Suppressor macrophage treated with lipopolysaccharide for 1 hour (primary cell): ENCODE data around the gene UROC1.
"Not testable (repeated sequence)": the region's sequence is repeated elsewhere in the genome, so short reads cannot be mapped to it uniquely, and the experiment has no call there.

Source experiments
- DNase-seq, 3 donors: peaks; one replicate each; pipeline ENCODE4 v3.0.0-alpha.2; 2020 to 2022

UROC1 gene

GRCh38 chr3:126546549-126547239 lies 29.1 kb upstream of the UROC1 start:
- DNase-seq: no peak

DNA sequence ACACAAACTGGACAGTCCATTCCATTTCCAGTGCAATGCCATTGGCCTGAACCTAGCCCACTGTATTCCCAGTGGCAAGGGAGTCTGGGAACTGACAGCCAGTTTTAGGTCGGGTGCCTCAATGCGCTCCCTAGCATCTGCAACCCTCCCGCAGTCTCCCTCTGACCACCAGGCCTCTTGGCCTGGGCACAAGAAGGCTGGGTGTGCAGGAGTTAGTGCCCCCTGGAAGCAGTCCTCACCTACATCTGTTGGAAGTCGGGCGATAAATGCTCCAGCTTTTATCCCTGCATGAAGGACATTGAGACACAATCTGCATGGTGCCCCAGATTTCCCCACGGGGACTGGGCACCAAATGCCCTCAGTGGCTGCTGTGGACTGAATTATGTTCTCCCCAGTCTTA lies 28.4 kb upstream of the UROC1 start:
- DNase-seq: no peak

GRCh38 chr3:126545544-126545943 lies 28.0 kb upstream of the UROC1 start:
- DNase-seq: no peak

DNA sequence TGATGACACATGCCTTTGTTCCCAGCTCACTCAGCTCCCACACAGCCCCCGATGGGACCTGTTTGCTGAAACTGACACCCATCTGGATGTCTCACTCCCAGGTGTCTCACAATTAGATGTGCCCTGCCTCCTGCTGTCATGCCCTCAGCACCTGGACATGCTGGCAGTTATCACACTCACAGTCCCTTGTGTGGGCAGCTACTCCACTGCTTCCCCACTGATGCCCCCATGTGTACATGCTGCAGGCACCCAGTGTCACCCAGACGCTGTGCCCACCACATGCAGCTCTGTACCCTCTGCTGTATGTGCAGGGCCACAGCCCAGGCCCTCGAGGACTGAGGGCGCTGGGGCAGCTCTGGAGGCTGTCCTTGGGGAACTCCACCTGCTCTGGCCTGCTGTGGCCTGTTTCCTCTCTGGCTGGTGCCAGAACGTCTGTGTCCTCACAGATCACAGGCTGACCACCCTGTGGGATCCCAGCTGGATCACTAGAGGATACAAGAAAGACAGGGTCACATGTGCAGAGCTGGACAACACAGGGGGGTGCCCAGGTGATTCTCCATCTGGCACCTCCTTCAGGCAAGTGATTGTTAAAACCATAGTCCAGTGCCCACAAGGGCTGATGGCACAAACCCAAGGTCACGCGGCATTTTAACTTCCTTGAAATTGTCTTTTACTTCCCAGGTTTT lies 27.2 kb upstream of the UROC1 start:
- no peak for DNase-seq

GRCh38 chr3:126543457-126544061 lies 26.0 kb upstream of the UROC1 start:
- no peak for DNase-seq

GRCh38 chr3:126542340-126543241 lies 25.0 kb upstream of the UROC1 start:
- no peak for DNase-seq

DNA sequence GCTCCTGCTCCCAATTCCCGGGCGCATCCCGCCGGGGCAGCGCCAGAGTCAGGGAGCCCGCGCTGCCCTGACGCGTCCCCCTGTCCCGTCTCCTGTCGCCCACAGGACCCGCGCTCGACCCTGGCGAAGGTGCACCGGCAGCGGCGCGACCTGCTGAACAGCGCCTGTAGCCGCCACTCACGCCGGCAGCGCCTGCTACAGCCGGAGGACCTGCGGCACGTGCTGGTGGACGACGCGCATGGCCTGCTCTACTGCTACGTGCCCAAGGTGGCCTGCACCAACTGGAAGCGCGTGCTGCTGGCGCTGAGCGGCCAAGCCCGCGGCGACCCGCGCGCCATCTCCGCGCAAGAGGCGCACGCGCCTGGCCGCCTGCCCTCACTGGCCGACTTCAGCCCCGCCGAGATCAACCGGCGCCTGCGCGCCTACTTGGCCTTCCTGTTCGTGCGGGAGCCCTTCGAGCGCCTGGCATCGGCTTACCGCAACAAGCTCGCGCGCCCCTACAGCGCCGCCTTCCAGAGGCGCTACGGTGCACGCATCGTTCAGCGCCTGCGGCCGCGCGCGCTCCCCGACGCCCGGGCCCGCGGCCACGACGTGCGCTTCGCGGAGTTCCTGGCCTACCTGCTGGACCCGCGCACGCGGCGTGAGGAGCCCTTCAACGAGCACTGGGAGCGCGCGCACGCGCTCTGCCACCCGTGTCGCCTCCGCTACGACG lies 24.2 kb upstream of the UROC1 start:
- no peak for DNase-seq

DNA sequence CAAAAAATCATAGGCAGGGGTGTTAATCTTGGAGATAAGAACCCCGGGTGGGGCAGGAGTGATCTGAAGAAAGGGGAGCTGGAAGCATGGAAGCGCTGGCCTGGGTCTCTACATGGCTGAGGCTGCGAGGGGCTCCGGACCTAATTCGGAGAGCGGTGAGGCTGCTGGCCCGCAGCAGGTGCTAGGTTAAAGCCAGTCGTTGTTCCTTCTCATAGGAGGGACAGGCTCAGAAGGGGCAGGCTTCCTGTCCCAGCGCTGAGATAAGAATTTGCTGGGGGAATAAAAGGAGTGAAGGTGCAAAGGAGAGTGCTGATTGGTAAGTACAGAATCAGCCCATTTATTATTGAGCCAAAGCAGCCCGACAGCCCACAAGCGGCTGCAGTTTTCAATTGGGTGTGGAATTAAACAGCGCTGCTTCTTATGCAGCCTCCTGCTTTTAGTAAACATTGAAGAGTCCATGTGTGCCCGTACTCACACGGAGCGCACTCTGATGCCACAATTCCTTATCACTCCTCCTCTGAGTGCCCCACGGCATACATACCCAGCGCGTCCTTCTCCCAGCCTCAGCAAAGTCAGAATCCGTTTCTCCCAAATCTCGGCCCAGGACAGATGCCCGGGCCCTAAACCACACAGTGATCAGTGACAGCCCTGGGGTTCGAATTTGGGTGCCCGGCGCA lies 23.5 kb upstream of the UROC1 start:
- no peak for DNase-seq

- DNase-seq: peak; percentile 85 to 89 (median 87)
These were observed 22.8 kb upstream of the UROC1 start for GRCh38 chr3:126540342-126540849.

- no peak for DNase-seq
These were observed 22.1 kb upstream of the UROC1 start for GRCh38 chr3:126539558-126540250.

- DNase-seq: no peak
These were observed 21.4 kb upstream of the UROC1 start for GRCh38 chr3:126538966-126539365.

DNA sequence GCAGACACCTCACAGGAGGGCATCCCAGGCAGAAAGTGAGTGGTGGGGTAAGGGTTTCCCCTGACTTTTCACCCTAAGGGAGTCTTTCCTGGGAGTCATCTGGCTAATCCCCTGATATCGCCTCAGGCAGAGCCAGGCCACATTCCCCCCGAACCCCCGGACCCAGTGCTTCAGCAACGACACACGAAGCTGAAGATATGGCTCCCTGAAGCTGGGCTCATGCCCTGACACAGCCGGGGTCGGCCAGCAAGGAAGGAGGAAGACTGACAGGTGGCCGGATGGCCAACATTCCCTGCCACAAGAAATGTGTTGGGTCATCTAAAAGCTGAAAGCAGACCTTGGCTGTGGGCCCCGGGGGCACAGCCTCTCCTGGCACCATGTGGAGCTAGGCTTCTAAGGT lies 20.7 kb upstream of the UROC1 start:
- DNase-seq: no peak

DNA sequence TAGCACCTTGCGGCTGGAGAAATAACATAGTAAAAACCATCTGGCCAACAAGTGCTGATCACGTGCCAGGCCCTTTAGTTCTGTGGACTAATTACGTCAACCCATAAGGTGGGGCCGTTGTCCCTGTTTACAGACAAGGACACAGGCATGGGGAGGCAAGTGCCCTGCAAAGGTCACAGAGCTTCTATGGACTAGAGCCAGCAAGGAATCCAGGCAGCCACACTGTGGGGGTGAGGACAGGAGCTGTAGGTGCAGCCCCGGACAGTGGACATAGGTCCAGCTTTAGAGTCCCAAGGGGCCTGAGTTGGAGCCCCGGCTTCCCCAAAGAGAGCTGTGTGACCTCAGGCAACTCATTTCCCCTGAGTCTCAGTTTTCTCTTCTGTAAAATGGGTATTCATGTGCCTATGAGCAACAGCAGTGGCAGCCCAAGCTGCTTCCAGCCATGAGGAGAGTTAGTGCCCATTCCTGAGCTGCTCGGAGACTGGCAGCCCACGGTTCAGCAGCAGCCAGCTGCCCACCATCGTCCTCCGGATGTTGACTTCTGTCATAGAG lies 20.2 kb upstream of the UROC1 start:
- DNase-seq: no peak

- DNase-seq: no peak
These were observed 19.6 kb upstream of the UROC1 start for GRCh38 chr3:126537116-126537729.

- no peak for DNase-seq
These were observed 18.6 kb upstream of the UROC1 start for GRCh38 chr3:126536126-126536525.

GRCh38 chr3:126535636-126536035 lies 18.1 kb upstream of the UROC1 start:
- DNase-seq: no peak

GRCh38 chr3:126534716-126535115 lies 17.1 kb upstream of the UROC1 start:
- not testable (repeated sequence) for DNase-seq

- DNase-seq: peak in 2 of 3 donors; percentile 25 to 62
These were observed 15.9 kb upstream of the UROC1 start for GRCh38 chr3:126533506-126533905.

DNA sequence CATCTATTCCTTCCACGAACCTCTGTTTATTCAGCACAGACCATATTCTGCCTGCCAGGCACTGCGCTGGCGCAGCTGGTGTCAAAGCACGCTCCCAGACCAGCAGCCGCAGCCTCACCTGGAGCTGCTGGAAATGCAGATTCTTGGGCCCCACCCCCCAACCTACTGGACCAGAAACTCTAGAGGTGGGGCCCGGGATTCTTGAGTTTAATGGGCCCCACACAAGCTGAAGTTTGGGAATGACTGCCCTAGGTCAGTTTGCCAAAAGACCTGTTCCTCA lies 13.4 kb upstream of the UROC1 start:
- no peak for DNase-seq
